Epidermal melanocyte (primary cell): Measurements from ENCODE around the gene POLR3A.

ENCODE experiments used
- DNase-seq: peaks from one replicate; pipeline ENCODE4 v3.0.0; 2011; ENCODE audit warnings: low spot score; ENCODE audit not compliant: insufficient read length

The POLR3A gene

DNA sequence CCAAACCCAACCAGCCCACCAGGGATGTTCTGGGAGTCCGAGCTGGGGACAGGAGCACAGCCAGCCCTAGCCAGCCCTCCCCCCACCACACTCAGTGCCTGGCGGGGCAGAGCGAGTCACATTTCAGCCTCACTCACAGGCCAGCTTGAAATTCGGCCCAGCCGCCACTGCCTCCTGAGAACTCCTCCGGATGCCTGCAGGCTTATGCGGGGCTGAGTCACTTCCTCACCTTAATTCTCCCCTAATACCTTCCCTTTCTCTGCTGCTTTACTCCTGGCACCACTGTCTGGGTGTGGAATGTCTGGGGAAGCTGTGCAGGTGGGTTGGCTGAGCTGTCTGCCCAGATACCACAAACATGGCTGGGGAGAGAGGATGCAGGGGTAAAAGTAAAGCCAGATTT lies 80.1 kb downstream of the POLR3A start:
- no peak for DNase-seq

DNA sequence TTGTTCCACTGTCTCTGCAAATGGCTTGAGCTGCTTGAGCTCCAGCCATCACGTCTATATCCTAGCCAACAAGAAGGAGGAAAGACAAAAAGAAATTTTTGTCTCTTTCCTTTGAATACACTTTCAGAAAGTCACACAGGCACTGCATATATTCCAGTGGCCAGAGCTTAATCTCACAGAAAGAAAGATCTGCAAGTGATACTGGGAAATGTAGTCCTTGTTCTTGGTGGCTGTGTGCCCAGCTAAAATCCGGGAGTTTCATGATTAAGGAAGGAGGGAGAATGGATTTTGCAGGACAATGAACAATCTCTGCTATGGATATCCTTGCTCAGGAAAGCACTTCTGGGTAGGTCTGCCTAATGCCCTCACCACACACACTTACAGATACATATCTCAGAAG lies 83.2 kb downstream of the POLR3A start:
- no peak for DNase-seq

GRCh38 chr10:77944519-77944918 lies 84.8 kb downstream of the POLR3A start:
- DNase-seq, result no peak

DNA sequence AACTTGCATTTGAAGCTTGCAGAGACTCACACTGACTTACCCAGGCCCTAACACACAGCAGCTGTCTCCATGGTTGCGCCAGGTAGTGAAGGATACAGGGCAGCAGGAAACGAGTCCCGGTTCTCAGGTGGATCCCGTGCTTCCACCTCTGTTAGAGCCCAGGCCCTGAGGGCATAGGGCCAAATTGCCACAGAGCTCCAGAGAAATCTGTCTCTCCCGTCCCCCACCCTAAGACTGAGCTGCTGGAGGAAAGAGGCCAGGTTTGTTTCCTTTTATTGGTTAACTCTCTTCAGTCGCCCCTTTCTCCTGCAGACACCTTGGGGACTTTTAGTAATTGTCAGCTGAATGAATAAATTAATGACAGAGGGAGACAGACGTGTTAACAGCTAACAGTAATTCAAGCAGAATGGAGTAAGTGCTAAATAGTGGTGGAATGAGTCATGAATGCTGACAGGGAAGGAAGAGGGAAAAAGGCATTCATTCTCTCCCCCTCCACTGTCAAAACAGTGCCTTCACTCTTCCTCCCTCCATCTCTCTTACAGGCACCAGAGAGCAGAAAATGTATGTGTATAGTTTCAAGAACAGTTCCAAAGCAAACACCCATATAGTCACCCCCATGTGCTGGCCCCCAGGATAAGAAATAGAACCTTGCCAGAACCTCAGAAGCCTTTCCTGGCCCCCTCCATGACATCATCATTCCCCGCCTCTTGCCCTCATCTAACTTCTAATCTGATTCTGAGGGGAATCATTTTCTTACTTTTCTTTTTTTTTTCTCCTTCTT lies 86.0 kb downstream of the POLR3A start:
- DNase-seq, result no peak

DNA sequence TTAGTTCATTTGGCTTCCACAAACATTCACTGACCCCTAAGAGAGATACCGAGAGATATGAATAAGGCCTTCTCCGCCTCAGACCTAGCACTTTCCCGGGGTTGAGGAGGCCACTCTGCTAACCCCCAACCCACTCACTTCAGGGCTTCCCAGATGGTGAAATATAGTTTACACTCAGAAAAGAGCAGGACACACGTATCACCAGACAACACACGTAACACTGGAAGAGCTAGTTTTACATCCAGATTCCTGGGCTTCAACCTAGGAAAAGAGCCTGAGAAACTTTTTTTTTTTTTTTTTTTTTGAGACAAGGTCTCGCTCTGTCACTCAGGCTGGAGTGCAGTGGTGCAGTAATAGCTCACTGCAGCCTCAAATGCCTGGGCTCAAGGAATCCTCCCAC lies 87.5 kb downstream of the POLR3A start:
- DNase-seq, result no peak

DNA sequence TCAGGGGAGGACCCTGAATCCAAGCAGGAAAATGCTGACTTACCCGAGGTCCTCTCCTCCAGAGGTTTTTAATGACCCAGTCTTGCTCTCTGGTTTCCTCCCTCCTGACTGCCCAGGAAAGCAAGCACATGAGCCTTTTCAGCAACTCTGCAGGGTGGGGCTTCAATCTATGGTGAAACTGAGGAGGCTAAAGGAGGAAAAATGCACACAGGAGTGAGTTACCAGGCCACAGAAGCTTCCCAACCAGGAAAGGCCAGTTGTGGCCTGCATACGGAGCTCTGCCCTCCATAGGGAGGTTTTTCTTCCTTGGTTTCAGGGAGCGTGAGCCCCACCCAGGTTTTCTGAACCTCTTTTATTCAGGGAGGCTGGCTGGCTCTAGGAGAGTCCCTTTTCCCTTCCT lies 88.7 kb downstream of the POLR3A start:
- no peak for DNase-seq

GRCh38 chr10:77940225-77940624 lies 89.1 kb downstream of the POLR3A start:
- DNase-seq, result no peak

GRCh38 chr10:77939561-77940001 lies 89.7 kb downstream of the POLR3A start:
- DNase-seq, result no peak

GRCh38 chr10:77936697-77937567 lies 92.4 kb downstream of the POLR3A start:
- DNase-seq, result no peak

GRCh38 chr10:77932016-77932715 lies 97.1 kb downstream of the POLR3A start:
- DNase-seq, result no peak

GRCh38 chr10:77927402-77928246 lies 101.7 kb downstream of the POLR3A start:
- no peak for DNase-seq

- DNase-seq, result no peak
These were observed 102.5 kb downstream of the POLR3A start, which contains the start of gene DLG5 for GRCh38 chr10:77926566-77927401. DLG5 (minus strand) TSS chr10:77926755; CDS start chr10:77926520, 235 bp downstream.

GRCh38 chr10:77925795-77926565 lies 103.3 kb downstream of the POLR3A start:
- no peak for DNase-seq

DNA sequence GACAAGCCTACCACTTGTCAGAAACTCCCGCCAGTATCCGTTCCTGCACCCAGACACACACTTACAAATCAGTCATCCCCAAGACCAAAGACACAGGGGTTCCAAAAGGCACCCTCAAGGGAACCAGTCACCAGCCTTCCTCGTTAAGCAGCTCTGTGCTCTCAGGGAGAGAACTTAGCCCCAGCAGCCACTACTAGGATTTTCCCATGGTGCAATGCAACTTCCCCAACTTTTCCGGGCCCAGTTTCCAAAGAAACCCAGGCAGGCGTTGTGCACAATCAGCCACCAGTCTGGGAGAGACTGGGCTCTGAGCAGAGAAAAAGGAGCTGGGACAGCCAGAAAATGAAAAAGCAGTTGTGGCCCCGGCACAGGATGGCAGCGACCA lies 103.9 kb downstream of the POLR3A start:
- peak; percentile 66 for DNase-seq

GRCh38 chr10:77922566-77923179 lies 106.6 kb downstream of the POLR3A start:
- no peak for DNase-seq

- no peak for DNase-seq
These were observed 107.3 kb downstream of the POLR3A start for GRCh38 chr10:77922055-77922454.

- DNase-seq, result no peak
These were observed 107.9 kb downstream of the POLR3A start for GRCh38 chr10:77921395-77921794.

GRCh38 chr10:77920495-77920894 lies 108.8 kb downstream of the POLR3A start:
- no peak for DNase-seq

DNA sequence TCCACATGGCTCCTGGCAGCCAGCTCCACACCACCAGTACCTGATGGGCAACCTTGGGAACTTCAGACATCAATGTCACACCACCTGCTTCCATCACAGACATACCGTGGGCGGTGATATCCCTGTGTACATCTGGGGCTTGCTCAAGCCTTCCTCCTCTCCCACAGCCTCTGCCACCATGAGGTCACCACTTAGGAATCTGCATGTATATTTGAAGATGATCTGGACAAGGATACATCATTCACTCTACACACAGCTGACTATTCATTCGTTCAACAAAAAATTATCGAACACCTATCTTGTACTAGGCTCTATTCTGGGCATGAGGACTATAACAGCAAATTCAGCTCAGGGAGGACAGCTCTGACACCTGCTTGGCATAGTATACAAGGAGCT lies 109.6 kb downstream of the POLR3A start:
- DNase-seq, result no peak
